K562 (cell line): ENCODE data around the gene RHOF. TPM values are rescaled to one million over a fixed set of nuclear protein-coding genes. Genes with fewer than 3 reads are reported as not detected.
A peak's percentile ranks its signal among the peaks of the same experiment; 100 is the strongest.

ENCODE experiments used
- ATF1 ChIP-seq, 2 experiments: fragments of 450-650 bp in 1 of 2; IDR thresholded peaks; 2 replicates each; pipeline ENCODE4 v1.6.1; 2016; ENCODE audit warnings: missing compliant biosample characterization in 1 of 2, missing genetic modification characterization in 1 of 2
- ATF7 ChIP-seq: fragments of 450-650 bp; IDR thresholded peaks from 2 replicates; pipeline ENCODE4 v1.7.1; 2014; ENCODE audit warnings: mild to moderate bottlenecking, moderate library complexity
- CBX1 ChIP-seq: sonication (generic); IDR thresholded peaks from 2 replicates; pipeline ENCODE4 v1.6.1; 2016; ENCODE audit warnings: antibody characterized with exemption, low read depth, mild to moderate bottlenecking
- FOSL1 ChIP-seq: fragments of 200-800 bp; sonication (Bioruptor generic); conservative IDR thresholded peaks from 2 replicates; pipeline ENCODE4 v1.6.1; 2016; ENCODE audit warnings: missing genetic modification characterization, missing compliant biosample characterization
- GTF2A2 ChIP-seq: IDR thresholded peaks from 2 replicates; pipeline ENCODE4 v1.6.1; 2016; ENCODE audit warnings: mild to moderate bottlenecking, missing genetic modification characterization, missing compliant biosample characterization
- L3MBTL2 ChIP-seq: fragments of 450-650 bp; IDR thresholded peaks from 2 replicates; pipeline ENCODE4 v1.6.1; 2016; ENCODE audit warnings: mild to moderate bottlenecking, moderate library complexity
- MED1 ChIP-seq: sonication (generic); formaldehyde crosslinking; IDR thresholded peaks from 2 replicates; pipeline ENCODE4 v1.8.1; 2023; ENCODE audit warnings: missing genetic modification reagents, borderline replicate concordance
- NBN ChIP-seq: fragments of 450-650 bp; IDR thresholded peaks from 2 replicates; pipeline ENCODE4 v1.6.1; 2016; ENCODE audit warnings: low read depth, mild to moderate bottlenecking
- TCF7L2 ChIP-seq: fragments of 150-350 bp; IDR thresholded peaks from 2 replicates; pipeline ENCODE4 v1.6.1; 2016; ENCODE audit warnings: low read depth, mild to moderate bottlenecking, low read length, moderate library complexity
- ZNF224 ChIP-seq: sonication (generic); formaldehyde crosslinking; IDR thresholded peaks from 2 replicates; pipeline ENCODE4 v1.8.0; 2022; ENCODE audit warnings: mild to moderate bottlenecking, missing genetic modification reagents
- ZNF239 ChIP-seq: fragments of 250-450 bp; sonication (Bioruptor Pico); IDR thresholded peaks from 2 replicates; pipeline ENCODE4 v1.4.0; 2020; ENCODE audit warnings: mild to moderate bottlenecking
- polyA plus RNA-seq, 8 experiments: library from polyadenylated mRNA; depleted of rRNA in 4 of 8; stranded (reverse) in 5 of 8; unstranded in 3 of 8; fragments of >200 nt; fragmentation: Nextera tagmentation in 2 of 8; fragmentation: Illumina TruSeq in 1 of 8; extraction: Ambion mirVana in 2 of 8; extraction: Trizol in 1 of 8; gene quantifications; 2 replicates each; pipeline versions ENCODE4 v1.2.1 to v1.2.3, GENCODE V29; 2011 to 2014; ENCODE audit warnings: inconsistent platforms in 1 of 8, missing spikeins in 1 of 8
- total RNA-seq, 7 experiments: library from RNA; depleted of rRNA in 6 of 7; stranded (reverse); fragments of >200 nt in 6 of 7; fragmentation: Illumina TruSeq in 2 of 7; extraction: Trizol in 2 of 7; gene quantifications; 2 replicates each; pipeline versions ENCODE4 v1.2.1 to v1.2.3, GENCODE V29; 2011 to 2021; ENCODE audit warnings: low replicate concordance in 1 of 7
- TF ChIP-seq, protein P1 (sequence below): fragments of 250-450 bp; sonication (Bioruptor Pico); IDR thresholded peaks from 2 replicates; pipeline ENCODE4 v1.8.0; 2022; ENCODE audit warnings: inconsistent platforms
- TF ChIP-seq, protein P2 (sequence below): fragments of 450-650 bp; IDR thresholded peaks from 2 replicates; pipeline ENCODE4 v1.6.1; 2014; ENCODE audit warnings: low read depth, mild to moderate bottlenecking, moderate library complexity, borderline replicate concordance
- TF ChIP-seq, protein P3 (sequence below), 3 experiments: fragments of 200-800 bp in 1 of 3; fragments of 250-450 bp in 1 of 3; fragments of 450-650 bp in 1 of 3; sonication (Bioruptor Pico) in 1 of 3; sonication (Bioruptor generic) in 1 of 3; formaldehyde crosslinking in 1 of 3; IDR thresholded peaks; 2 replicates each; pipeline versions ENCODE4 v1.6.1 to v1.8.0; 2016 to 2022; ENCODE audit warnings: mild to moderate bottlenecking in 2 of 3, missing genetic modification characterization in 2 of 3, missing compliant biosample characterization in 1 of 3, moderate library complexity in 1 of 3
- TF ChIP-seq, protein P4 (sequence below), 3 experiments: IDR thresholded peaks in 2 of 3; conservative IDR thresholded peaks in 1 of 3; 2 replicates each; pipeline ENCODE4 v1.5.1; 2011 to 2012; ENCODE audit warnings: low read length in 3 of 3, mild to moderate bottlenecking in 3 of 3, control low read depth in 2 of 3, improper control_type of control experiment in 1 of 3, inconsistent platforms in 1 of 3, low read depth in 1 of 3, mixed read lengths in 1 of 3, moderate library complexity in 1 of 3; ENCODE audit not compliant: insufficient read depth in 2 of 3
- TF ChIP-seq, protein P5 (sequence below): fragments of 450-650 bp; IDR thresholded peaks from 2 replicates; pipeline ENCODE4 v1.6.1; 2016; ENCODE audit warnings: mild to moderate bottlenecking

RHOF gene
- total and polyA plus RNA-seq, 9 of the 15 experiments (the other 6 are each of a cell fraction or from before 2014, with no cell fraction given), result 0.13 to 10.1 (median 4.0) TPM

DNA sequence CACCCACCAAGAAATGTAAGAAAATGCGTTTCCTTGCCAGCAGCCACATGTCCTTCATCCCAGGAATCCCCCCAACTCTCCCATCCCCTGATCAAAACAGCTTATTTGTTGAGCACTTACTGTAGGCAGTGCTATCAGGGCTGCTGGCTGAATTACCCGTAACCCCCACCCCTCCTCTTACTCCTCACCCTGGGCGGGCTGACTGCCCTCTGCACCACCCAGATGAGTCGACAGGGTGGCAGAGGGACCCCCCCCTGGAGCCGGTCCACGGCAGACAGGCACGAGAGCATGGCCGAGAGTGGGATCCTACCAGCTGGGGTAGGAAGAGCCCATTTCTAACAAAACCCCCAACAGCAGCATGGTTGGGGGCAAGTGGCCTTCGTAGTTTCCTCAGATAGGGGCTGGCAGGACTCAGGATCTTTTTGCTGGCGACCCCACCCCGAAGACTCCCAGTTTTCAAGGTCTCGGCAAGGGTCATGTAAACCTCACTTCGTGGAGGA, 1.1 kb upstream of the RHOF start (continued):
- TF ChIP-seq FOSL1 (tag) (peak; percentile 29; the same call in 1 of the 2 replicates), NBN (0 out of 2 replicates have a peak, but pooled peaks have one; percentile 12), GTF2A2 (no peak), ATF1 (CRISPR knock-in tag; IDR thresholded peaks at IDR 0.05) (no peak), ATF1 (tag; IDR thresholded peaks at IDR 0.05) (peak; percentile 68), CBX1 (0 out of 2 replicates have a peak, but pooled peaks have one; percentile 45), TCF7L2 (no peak), MED1 (no peak), ZNF224 (CRISPR knock-in tag) (0 out of 2 replicates have a peak, but pooled peaks have one; percentile 25), L3MBTL2 (peak; percentile 77), ZNF239 (CRISPR knock-in tag) (no peak), ATF7 (peak; percentile 14; the same call in 1 of the 2 replicates)
- TF ChIP-seq, protein P1, sequence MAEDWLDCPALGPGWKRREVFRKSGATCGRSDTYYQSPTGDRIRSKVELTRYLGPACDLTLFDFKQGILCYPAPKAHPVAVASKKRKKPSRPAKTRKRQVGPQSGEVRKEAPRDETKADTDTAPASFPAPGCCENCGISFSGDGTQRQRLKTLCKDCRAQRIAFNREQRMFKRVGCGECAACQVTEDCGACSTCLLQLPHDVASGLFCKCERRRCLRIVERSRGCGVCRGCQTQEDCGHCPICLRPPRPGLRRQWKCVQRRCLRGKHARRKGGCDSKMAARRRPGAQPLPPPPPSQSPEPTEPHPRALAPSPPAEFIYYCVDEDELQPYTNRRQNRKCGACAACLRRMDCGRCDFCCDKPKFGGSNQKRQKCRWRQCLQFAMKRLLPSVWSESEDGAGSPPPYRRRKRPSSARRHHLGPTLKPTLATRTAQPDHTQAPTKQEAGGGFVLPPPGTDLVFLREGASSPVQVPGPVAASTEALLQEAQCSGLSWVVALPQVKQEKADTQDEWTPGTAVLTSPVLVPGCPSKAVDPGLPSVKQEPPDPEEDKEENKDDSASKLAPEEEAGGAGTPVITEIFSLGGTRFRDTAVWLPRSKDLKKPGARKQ (CRISPR knock-in tag), result no peak
- TF ChIP-seq, protein P2, sequence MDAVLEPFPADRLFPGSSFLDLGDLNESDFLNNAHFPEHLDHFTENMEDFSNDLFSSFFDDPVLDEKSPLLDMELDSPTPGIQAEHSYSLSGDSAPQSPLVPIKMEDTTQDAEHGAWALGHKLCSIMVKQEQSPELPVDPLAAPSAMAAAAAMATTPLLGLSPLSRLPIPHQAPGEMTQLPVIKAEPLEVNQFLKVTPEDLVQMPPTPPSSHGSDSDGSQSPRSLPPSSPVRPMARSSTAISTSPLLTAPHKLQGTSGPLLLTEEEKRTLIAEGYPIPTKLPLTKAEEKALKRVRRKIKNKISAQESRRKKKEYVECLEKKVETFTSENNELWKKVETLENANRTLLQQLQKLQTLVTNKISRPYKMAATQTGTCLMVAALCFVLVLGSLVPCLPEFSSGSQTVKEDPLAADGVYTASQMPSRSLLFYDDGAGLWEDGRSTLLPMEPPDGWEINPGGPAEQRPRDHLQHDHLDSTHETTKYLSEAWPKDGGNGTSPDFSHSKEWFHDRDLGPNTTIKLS, result peak; percentile 84; the same call in 1 of the 2 replicates
- TF ChIP-seq, protein P3, sequence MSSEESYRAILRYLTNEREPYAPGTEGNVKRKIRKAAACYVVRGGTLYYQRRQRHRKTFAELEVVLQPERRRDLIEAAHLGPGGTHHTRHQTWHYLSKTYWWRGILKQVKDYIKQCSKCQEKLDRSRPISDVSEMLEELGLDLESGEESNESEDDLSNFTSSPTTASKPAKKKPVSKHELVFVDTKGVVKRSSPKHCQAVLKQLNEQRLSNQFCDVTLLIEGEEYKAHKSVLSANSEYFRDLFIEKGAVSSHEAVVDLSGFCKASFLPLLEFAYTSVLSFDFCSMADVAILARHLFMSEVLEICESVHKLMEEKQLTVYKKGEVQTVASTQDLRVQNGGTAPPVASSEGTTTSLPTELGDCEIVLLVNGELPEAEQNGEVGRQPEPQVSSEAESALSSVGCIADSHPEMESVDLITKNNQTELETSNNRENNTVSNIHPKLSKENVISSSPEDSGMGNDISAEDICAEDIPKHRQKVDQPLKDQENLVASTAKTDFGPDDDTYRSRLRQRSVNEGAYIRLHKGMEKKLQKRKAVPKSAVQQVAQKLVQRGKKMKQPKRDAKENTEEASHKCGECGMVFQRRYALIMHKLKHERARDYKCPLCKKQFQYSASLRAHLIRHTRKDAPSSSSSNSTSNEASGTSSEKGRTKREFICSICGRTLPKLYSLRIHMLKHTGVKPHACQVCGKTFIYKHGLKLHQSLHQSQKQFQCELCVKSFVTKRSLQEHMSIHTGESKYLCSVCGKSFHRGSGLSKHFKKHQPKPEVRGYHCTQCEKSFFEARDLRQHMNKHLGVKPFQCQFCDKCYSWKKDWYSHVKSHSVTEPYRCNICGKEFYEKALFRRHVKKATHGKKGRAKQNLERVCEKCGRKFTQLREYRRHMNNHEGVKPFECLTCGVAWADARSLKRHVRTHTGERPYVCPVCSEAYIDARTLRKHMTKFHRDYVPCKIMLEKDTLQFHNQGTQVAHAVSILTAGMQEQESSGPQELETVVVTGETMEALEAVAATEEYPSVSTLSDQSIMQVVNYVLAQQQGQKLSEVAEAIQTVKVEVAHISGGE (CRISPR knock-in tag; IDR thresholded peaks at IDR 0.05), result peak in 1 of 3 experiments; percentile 64; a peak in 1 of 6 replicates
- TF ChIP-seq, protein P4, sequence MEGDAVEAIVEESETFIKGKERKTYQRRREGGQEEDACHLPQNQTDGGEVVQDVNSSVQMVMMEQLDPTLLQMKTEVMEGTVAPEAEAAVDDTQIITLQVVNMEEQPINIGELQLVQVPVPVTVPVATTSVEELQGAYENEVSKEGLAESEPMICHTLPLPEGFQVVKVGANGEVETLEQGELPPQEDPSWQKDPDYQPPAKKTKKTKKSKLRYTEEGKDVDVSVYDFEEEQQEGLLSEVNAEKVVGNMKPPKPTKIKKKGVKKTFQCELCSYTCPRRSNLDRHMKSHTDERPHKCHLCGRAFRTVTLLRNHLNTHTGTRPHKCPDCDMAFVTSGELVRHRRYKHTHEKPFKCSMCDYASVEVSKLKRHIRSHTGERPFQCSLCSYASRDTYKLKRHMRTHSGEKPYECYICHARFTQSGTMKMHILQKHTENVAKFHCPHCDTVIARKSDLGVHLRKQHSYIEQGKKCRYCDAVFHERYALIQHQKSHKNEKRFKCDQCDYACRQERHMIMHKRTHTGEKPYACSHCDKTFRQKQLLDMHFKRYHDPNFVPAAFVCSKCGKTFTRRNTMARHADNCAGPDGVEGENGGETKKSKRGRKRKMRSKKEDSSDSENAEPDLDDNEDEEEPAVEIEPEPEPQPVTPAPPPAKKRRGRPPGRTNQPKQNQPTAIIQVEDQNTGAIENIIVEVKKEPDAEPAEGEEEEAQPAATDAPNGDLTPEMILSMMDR (IDR thresholded peaks at IDR 0.05 in 2 of 3, conservative IDR thresholded peaks at IDR 0.05 in 1 of 3; ENCODE audit: insufficient read depth in 2 of 3, low read depth in 1 of 3, low read length in 3 of 3), result no peak
- TF ChIP-seq, protein P5, sequence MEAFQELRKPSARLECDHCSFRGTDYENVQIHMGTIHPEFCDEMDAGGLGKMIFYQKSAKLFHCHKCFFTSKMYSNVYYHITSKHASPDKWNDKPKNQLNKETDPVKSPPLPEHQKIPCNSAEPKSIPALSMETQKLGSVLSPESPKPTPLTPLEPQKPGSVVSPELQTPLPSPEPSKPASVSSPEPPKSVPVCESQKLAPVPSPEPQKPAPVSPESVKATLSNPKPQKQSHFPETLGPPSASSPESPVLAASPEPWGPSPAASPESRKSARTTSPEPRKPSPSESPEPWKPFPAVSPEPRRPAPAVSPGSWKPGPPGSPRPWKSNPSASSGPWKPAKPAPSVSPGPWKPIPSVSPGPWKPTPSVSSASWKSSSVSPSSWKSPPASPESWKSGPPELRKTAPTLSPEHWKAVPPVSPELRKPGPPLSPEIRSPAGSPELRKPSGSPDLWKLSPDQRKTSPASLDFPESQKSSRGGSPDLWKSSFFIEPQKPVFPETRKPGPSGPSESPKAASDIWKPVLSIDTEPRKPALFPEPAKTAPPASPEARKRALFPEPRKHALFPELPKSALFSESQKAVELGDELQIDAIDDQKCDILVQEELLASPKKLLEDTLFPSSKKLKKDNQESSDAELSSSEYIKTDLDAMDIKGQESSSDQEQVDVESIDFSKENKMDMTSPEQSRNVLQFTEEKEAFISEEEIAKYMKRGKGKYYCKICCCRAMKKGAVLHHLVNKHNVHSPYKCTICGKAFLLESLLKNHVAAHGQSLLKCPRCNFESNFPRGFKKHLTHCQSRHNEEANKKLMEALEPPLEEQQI, result no peak
